GM13977 (cell line): ENCODE data around the gene RP2.

ENCODE experiments used
- DNase-seq: peaks from one replicate; pipeline ENCODE4 v3.0.0; 2012; ENCODE audit warnings: low spot score
- CTCF ChIP-seq: IDR thresholded peaks from 2 replicates; pipeline ENCODE4 v1.5.1; 2012; ENCODE audit warnings: mild to moderate bottlenecking, control low read depth; ENCODE audit not compliant: insufficient read depth; ENCODE audit errors: extremely low read depth, missing control alignments
- in situ Hi-C: fragments of 300-500 bp; cut with MboI; formaldehyde crosslinking; loops from one replicate; pipeline ENCODE4 v1.12.0; 2022; ENCODE audit warnings: low sequenced_read_pairs, low pct_unique_long_range_greater_than_20kb, mixed read lengths, inconsistent platforms; ENCODE audit not compliant: unreplicated experiment

The RP2 gene

GRCh38 chrX:46836701-46837557 lies at the start of gene RP2:
Gene RP2, plus strand, starts transcription at chrX:46837043. Its CDS starts 58 bp downstream, at chrX:46837101.
- TF ChIP-seq CTCF, result no peak
- in situ Hi-C loops, result no loop called here
- peak; percentile 85 for DNase-seq

DNA sequence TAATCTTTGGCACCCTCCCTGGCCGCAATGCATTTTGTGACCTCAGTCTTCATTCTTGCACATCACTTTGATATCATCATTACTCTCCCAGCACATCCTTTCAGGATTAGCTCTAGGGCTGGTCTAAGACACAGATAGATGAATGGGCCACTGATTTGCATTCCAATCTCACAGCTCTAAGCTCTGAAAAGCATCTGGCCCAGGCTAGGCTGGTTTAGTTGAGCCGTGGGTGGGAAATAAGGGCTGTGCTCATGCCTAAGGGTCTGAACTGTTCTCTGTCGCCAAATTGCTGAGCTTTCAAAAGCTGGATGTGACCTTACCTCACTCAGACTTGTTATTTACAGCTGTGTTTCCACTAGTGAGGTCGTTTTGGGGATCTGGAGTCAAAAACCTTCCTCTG lies 47.9 kb upstream of the RP2 start:
- in situ Hi-C loops, result loop anchor here (25.0 kb wide), 1 partner anchor 377 kb away; no protein-coding TSS in a partner anchor
- DNase-seq, result no peak
- TF ChIP-seq CTCF, result no peak

DNA sequence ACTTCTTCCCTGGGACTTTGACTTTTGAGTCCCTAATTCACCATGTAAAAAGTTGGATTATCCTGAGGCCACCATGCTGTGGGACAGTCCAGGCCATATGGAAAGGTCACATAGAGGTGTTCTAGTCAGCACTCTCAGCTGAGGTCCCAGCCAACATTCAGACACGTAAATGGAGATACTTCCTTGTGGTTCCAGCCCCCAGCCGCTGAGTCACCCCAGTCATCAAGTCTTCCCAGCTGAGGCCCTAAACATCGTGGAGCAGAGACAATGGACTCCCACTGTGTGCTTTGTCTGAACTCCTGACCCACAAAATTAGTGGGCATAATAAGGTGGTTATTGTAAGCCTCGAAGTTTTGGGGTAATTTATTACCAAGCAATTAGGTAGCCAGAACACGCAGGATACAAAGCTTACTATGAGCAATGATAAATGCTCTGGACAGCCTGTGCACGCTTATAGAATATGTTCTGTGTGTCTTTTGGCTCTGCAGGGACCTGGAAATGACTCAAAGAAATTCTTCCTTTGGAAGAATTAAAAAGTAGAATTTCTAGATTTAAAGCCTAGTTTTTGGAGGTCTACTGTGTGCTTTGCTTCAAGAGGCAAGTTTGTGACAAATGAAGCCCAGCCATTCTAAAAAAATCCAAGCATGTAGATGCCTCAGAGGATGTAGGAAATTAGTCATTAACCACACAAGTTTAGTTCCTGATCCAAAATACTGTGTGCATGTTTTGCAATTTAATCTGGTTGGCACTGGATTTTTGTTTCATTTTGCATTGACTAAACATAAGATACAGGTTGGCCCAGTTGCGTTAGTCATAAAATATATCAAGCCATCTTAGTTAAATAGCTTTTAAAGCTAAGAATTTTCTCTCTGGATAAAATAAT lies 44.7 kb upstream of the RP2 start:
- in situ Hi-C loops, result loop anchor here (25.0 kb wide), 1 partner anchor 380 kb away; no protein-coding TSS in a partner anchor

DNA sequence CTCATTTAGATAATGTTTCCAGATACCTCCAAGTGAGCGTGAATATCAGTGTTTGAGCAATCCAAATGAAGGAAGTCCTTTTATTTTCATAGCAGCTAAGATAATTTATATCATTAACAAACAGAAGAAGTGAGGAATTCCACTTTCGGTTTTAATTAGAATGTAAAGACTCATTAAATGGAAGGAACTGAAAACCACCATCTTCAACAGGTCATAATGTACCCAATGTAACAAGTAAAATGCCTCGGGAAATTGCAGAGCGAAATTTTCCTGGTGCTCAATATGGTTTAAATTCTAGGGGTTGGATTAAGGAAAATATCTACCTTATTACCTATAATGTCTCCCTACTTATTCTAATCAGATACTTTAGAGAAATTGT lies 44.0 kb upstream of the RP2 start:
- no peak for DNase-seq
- no peak for TF ChIP-seq CTCF
- in situ Hi-C loops, result loop anchor here (25.0 kb wide), 1 partner anchor 380 kb away; no protein-coding TSS in a partner anchor

More for the DNA sequence above, 44.7 kb upstream of the RP2 start:
- no peak for TF ChIP-seq CTCF
- peak; percentile 41 for DNase-seq

- TF ChIP-seq CTCF, result no peak
- no peak for DNase-seq
- in situ Hi-C loops, result loop anchor here (25.0 kb wide), 1 partner anchor 381 kb away; no protein-coding TSS in a partner anchor
Observed at GRCh38 chrX:46793386-46794143, 43.3 kb upstream of the RP2 start.
